ENCODE results near the gene IL17RA.

Gene IL17RA

GRCh38 chr22:17106785-17107546, 22.2 kb downstream of the IL17RA start:
- DNase-seq: peak in 4 of 14 donors; percentile 15 to 37 (median 34)

GRCh38 chr22:17107547-17107810, 22.7 kb downstream of the IL17RA start:
- no peak for DNase-seq

DNA sequence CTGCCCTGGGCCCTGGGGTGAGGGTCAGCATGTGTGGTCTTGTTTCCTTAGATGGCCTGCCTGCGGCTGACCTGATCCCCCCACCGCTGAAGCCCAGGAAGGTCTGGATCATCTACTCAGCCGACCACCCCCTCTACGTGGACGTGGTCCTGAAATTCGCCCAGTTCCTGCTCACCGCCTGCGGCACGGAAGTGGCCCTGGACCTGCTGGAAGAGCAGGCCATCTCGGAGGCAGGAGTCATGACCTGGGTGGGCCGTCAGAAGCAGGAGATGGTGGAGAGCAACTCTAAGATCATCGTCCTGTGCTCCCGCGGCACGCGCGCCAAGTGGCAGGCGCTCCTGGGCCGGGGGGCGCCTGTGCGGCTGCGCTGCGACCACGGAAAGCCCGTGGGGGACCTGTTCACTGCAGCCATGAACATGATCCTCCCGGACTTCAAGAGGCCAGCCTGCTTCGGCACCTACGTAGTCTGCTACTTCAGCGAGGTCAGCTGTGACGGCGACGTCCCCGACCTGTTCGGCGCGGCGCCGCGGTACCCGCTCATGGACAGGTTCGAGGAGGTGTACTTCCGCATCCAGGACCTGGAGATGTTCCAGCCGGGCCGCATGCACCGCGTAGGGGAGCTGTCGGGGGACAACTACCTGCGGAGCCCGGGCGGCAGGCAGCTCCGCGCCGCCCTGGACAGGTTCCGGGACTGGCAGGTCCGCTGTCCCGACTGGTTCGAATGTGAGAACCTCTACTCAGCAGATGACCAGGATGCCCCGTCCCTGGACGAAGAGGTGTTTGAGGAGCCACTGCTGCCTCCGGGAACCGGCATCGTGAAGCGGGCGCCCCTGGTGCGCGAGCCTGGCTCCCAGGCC, 23.7 kb downstream of the IL17RA start:
- no peak for DNase-seq

GRCh38 chr22:17109113-17109865, 24.5 kb downstream of the IL17RA start:
- DNase-seq: no peak

- DNase-seq: no peak
Measured at GRCh38 chr22:17109976-17110375, 25.2 kb downstream of the IL17RA start.

GRCh38 chr22:17110791-17111550, 26.2 kb downstream of the IL17RA start:
- no peak for DNase-seq

DNA sequence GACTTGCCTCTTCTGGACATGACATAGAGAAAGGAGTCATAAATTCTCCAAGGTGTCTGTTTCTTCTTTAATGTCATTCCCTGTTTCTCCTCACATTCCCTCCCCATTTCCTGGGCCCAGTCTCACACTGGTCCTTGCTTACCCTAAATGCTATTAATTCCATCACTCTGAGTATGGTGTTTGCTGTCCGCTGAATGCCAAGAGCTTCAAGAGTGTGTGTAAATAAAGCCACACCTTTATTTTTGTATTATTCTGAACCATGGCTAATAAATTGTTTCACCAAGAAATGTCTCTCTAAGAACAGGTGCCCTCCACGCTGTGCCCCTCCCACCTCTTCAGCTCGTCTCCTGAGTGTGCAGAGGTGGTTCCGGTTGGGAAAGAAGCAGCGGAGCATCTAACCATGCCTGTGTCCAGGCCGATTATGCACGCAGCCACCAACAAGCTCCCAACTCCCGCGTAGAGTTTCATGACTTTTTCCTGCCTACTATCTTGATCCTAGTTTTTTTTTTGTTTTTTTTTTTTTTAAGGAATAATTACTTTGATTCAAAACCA, 27.8 kb downstream of the IL17RA start:
- DNase-seq: no peak

DNA sequence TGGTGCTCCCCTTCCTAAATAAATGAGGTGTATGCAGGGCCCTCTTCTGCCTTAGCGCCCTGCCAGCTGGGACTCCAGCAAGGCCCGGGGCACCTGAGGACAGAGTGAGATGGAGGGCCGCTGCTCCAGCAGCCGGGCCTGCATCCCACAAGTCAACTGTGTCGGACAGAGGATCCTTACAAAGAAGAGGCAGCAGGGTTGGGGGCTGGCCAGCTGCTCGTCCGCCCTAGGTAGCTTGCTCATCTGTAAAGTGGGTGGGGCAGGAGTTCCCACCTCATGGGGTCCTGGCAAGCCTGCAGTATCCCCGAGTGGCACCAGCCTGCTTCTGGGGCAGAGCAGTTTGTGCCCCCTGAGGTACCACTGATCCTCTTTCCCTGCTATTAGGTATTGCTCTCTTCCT, 28.8 kb downstream of the IL17RA start:
- DNase-seq: no peak

DNA sequence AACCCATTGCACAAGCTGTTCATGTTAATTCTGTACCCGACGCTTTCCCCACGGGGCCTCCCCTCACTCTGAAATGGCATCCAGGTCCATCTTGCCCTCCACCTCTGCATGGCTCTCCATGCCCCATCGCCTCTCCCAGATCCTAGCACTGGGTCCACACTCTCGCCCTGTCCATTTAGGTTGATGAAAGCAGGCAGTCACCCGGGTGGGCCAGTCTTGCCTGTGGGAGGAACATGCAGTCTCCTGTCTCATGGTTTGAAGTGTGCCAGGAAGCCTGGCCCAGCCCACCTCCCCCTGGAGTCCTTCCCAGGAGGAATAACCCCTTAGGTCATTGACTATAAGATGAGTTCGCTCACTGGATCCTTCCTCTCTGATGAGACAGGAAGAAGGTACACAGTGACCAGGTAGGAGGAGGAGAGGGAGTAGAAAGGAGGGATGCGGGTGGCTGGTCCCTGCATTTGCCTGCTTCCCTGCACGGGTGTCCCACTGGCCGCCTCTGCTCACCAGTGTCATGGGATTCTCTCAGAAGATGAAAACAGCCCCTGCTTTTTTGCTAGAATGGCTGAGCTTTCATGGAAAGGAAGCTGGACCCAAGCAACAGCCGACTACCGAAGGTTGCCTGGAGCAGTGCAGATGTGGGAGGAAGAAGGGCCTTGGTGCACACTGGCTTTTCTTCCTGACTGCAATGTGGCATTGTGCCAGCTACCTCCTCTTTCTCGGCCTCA, 29.5 kb downstream of the IL17RA start:
- DNase-seq: no peak

GRCh38 chr22:17114898-17115235, 30.1 kb downstream of the IL17RA start:
- DNase-seq: no peak

GRCh38 chr22:17115236-17115635, 30.4 kb downstream of the IL17RA start:
- no peak for DNase-seq

DNA sequence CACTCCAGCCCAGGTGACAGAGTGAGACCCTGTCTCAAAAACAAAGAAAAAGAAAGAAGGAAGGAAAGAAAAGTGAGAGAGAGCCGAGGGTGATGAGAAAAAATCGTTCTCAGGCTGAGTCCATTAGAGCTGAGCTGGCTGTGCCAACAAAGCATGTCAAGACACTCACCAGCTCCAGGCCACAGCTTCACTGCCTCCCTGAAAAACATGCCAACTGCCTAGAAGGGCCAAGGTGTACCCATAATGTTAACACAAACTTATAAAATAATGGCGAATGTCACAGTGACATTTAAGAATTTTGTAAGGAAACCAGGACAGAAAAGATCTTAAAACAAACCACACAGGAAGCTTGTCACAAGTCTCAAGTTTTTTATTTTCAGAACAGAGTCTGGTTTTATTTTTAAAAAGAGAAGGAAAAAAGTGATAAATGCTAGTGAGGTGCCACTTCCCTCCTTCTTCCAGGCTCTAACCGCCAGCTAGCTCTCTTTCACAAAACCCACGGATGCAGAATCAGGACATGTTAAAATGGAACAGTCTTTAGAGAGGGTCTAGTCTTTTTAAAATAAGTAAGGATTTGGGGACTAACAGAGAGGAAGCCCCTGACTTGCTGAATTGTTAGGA, 31.3 kb downstream of the IL17RA start:
- no peak for DNase-seq

GRCh38 chr22:17116572-17117330, 32.0 kb downstream of the IL17RA start:
- DNase-seq: no peak

- peak in 1 of 14 donors; percentile 18 for DNase-seq
Measured at GRCh38 chr22:17117400-17117799, 32.6 kb downstream of the IL17RA start.

GRCh38 chr22:17117890-17118289, 33.1 kb downstream of the IL17RA start:
- DNase-seq: no peak

GRCh38 chr22:17118342-17118741, 33.5 kb downstream of the IL17RA start:
- no peak for DNase-seq

DNA sequence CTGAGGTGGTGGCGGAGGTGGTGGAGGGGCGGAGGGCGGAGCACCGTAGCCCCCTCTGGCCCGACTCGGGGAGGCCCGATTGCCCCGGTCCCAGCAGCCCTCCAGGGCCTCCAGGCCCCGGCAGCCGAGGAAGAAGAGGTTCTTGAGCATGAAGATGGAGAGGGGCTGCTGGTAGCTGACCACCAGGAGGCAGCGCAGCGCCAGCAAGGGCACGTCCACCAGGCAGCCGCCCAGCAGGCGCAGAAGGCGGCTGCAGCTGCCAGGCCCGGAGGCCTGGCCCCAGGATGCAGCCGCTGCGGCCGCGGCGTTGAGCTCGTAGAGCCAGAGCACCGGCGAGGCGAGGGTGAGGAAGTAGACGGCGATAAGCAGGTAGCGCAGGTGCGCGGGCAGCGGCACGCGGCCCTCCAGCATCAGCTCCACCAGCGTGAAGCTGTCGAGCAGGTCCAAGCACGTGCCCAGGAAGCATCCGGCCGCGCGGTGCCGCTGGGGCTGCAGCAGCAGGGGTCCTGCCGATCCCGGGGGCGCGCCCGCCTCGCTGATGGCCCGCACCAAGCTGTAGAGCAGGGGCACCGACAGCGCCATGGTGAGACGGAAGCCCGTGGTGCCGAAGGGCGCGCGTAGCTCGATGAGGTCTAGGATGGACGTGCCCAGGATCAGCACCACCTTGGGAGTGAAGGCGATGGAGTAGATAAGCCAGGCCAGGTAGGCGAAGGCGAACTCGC, 34.8 kb downstream of the IL17RA start:
- peak in 1 of 14 donors; percentile 35 for DNase-seq

GRCh38 chr22:17120281-17120680, 35.5 kb downstream of the IL17RA start:
- DNase-seq: peak in 1 of 14 donors; percentile 6

DNA sequence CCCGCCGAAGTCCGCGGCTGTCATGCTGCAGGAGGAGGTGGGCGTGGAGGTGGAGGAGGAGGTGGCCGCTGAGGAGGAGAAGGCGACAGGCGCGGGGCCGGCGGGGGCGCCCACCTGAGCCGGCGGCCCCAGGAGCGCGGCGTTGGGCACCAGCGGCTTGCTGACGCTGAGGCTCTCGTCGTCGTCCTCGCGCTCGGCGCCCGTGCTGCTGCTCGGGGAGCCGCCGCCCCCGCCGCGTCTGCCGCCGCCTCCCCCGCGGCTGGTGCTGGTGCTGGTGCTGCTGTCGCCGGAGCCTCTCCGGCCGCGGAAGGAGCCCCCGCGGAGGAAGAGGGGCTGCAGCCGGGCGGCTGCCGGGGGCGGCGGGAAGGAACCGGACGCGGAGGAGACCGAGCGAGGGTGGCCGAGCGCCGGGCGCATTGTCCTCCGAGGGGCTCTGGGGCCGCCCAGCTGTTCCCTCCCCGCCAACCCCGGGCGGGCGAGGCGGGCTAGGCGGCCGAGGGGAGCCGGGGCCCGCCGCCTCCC, 36.0 kb downstream of the IL17RA start:
- DNase-seq: no peak

Measured in C1 segment of cervical spinal cord (tissue), 14 donors.